Body of pancreas (tissue), 4 donors: Measurements from ENCODE around the gene SLC4A8.

Experiments used
- POLR2A ChIP-seq, 3 donors: fragments of 450-650 bp; IDR thresholded peaks; one replicate each; pipeline ENCODE4 v1.6.1; 2016; ENCODE audit warnings: antibody characterized with exemption in 3 of 3, mild to moderate bottlenecking in 2 of 3
- TF ChIP-seq, protein P1 (sequence below), 7 experiments: fragments of 450-650 bp in 4 of 7; fragments of 200-600 bp in 3 of 7; sonication (generic) in 3 of 7; IDR thresholded peaks; one replicate each; pipeline ENCODE4 v1.5.1; 2016 to 2019; ENCODE audit warnings: antibody characterized with exemption in 7 of 7

DNA sequence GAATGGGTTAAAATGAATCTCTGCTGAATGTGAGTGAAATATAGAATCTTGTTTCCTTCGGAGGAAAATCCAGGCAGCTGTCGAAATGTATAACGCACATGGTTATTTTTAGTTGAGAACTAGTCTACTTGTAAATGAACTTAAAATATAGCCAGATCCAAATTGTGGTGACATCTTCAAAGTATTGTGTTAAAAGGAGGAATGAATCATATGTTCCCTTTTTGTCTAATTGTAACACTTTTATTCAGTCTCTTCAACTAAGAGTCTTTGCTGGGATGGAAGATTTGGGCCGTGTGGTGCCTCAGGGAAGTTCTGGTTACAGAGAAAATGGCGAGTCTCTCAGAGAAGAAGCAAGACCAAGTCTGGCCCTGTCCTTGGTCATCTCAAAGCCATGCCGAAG, 82.5 kb downstream of the SLC4A8 start:
- TF ChIP-seq POLR2A (IDR thresholded peaks at IDR 0.05), result no peak
- TF ChIP-seq, protein P1, sequence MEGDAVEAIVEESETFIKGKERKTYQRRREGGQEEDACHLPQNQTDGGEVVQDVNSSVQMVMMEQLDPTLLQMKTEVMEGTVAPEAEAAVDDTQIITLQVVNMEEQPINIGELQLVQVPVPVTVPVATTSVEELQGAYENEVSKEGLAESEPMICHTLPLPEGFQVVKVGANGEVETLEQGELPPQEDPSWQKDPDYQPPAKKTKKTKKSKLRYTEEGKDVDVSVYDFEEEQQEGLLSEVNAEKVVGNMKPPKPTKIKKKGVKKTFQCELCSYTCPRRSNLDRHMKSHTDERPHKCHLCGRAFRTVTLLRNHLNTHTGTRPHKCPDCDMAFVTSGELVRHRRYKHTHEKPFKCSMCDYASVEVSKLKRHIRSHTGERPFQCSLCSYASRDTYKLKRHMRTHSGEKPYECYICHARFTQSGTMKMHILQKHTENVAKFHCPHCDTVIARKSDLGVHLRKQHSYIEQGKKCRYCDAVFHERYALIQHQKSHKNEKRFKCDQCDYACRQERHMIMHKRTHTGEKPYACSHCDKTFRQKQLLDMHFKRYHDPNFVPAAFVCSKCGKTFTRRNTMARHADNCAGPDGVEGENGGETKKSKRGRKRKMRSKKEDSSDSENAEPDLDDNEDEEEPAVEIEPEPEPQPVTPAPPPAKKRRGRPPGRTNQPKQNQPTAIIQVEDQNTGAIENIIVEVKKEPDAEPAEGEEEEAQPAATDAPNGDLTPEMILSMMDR (IDR thresholded peaks at IDR 0.05), result no peak
